GM12865 (cell line): Measurements from ENCODE around the gene SSH2.

Experiments
- DNase-seq: peaks from one replicate; pipeline ENCODE4 v3.0.0; 2010; ENCODE audit warnings: low read depth
- H3K4me3 ChIP-seq: 2 replicates; pipeline ENCODE4 v1.5.1; 2011; ENCODE audit warnings: mild to moderate bottlenecking, low read depth, low read length, control low read depth
- CTCF ChIP-seq: IDR thresholded peaks from 2 replicates; pipeline ENCODE4 v1.5.1; 2011; ENCODE audit warnings: low read length, control low read depth, low read depth, inconsistent platforms; ENCODE audit not compliant: insufficient read depth; ENCODE audit errors: missing control alignments

SSH2 gene

GRCh38 chr17:29614349-29615047, 315.5 kb downstream of the SSH2 start:
- H3K4me3 ChIP-seq, result no peak overlapping the region
- no peak for TF ChIP-seq CTCF
- no peak for DNase-seq

GRCh38 chr17:29613856-29614255, 316.2 kb downstream of the SSH2 start:
- TF ChIP-seq CTCF, result no peak
- H3K4me3 ChIP-seq, result no peak overlapping the region
- DNase-seq, result no peak

GRCh38 chr17:29613352-29613837, 316.6 kb downstream of the SSH2 start:
- no peak overlapping the region for H3K4me3 ChIP-seq
- peak; percentile 74 for TF ChIP-seq CTCF
- peak; percentile 88 for DNase-seq

GRCh38 chr17:29612404-29613280, 317.4 kb downstream of the SSH2 start:
- TF ChIP-seq CTCF, result no peak
- no peak overlapping the region for H3K4me3 ChIP-seq
- no peak for DNase-seq

- no peak overlapping the region for H3K4me3 ChIP-seq
- DNase-seq, result no peak
- no peak for TF ChIP-seq CTCF
Measured at GRCh38 chr17:29612094-29612403, 318.0 kb downstream of the SSH2 start.

GRCh38 chr17:29611351-29612093, 318.5 kb downstream of the SSH2 start:
- no peak for TF ChIP-seq CTCF
- H3K4me3 ChIP-seq, result no peak overlapping the region
- no peak for DNase-seq
